ENCODE measurements around the gene ITPKB. TPM values are rescaled to one million over a fixed set of nuclear protein-coding genes. Genes with fewer than 3 reads are reported as not detected.

ITPKB gene
- total and polyA plus RNA-seq, 2 of the 13 experiments (the other 11 are each of a cell fraction or from before 2014, with no cell fraction given) = not detected

DNA sequence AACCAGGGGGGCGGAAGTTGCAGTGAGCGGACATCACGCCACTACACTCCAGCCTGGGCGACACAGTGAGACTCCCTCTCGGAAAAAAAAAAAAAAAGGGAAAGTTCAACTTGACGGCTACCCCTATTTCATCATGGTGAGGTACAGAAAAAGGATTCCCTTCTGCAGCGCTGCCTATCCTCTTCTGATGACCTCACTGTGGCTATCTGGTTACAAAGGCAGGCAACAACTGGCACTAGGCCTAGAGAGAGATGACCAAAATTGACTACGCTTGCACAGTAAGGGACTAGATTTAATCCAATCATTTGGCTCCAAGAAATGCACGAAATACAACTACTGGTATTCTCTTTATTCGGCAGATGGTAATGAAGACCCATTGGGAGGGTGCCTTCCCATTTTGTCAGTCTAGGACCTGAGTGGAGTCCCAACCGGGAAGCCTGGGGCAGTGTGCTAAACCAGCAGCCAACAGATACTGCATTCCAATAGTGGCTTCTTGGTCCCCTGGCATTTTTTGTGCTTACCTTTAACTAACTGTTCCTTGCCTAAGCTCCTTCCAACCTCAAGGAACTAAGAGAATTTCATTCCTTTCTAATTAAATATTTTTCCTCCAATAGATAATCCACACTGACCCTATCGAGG is 36.6 kb downstream of the ITPKB start:
- intact Hi-C loops (cut with micrococcal nuclease; ENCODE audit: unreplicated experiment) (no loop called here), in situ Hi-C loops (cut with HindIII; ENCODE audit: extremely low pct_ligation_motif_present, low pct_unique_long_range_greater_than_20kb) (no loop called here)
- H4K20me1 ChIP-seq (ENCODE audit: insufficient read depth, low read length) = no peaks in the 10 kb centered on the region
- no peaks in the 10 kb centered on the region for H3K9me3 ChIP-seq (ENCODE audit: low read length)
- H3K27me3 ChIP-seq (ENCODE audit: control insufficient read depth in 1 of 2, insufficient read depth in 2 of 2, low read length in 2 of 2) = peaks cover 0 to 35% of the 10 kb centered on the region in 2 experiments; a peak in 2 of 5 replicates
- H3K4me1 ChIP-seq (ENCODE audit: insufficient read depth, low read length) = no peaks in the 10 kb centered on the region
- POLR2A ChIA-PET = no interaction called here
- no peak overlapping the region for H3K9ac ChIP-seq (ENCODE audit: insufficient read depth, low read depth, low read length)
- CTCF ChIA-PET (ENCODE audit: low intra/inter-chr PET ratio, low total read pairs) = no interaction called here
- H3K4me2 ChIP-seq (ENCODE audit: low read depth, low read length) = no peak overlapping the region
- no peak overlapping the region for H2AFZ ChIP-seq (ENCODE audit: low read length)
- no peak overlapping the region for H3K27ac ChIP-seq (ENCODE audit: extremely low read length, insufficient read depth, low read length)
- ATAC-seq (no peak), FAIRE-seq (no peak), DNase-seq (ENCODE audit: low spot score) (no peak)
- TF ChIP-seq FOXK1 (CRISPR knock-in tag; IDR thresholded peaks at IDR 0.05; ENCODE audit: borderline replicate concordance, low read depth) (no peak), ISX (CRISPR knock-in tag; conservative IDR thresholded peaks at IDR 0.05) (no peak), ZNF891 (CRISPR knock-in tag; IDR thresholded peaks at IDR 0.05) (no peak), ZNF234 (CRISPR knock-in tag; conservative IDR thresholded peaks at IDR 0.05) (no peak), GATAD1 (CRISPR knock-in tag; IDR thresholded peaks at IDR 0.05) (no peak), HOXA9 (CRISPR knock-in tag; IDR thresholded peaks at IDR 0.05; ENCODE audit: borderline replicate concordance) (no peak), KLF16 (CRISPR knock-in tag; IDR thresholded peaks at IDR 0.05) (no peak), SRY (CRISPR knock-in tag; IDR thresholded peaks at IDR 0.05) (no peak), MTF1 (CRISPR knock-in tag; IDR thresholded peaks at IDR 0.05) (no peak)
- TF ChIP-seq, protein P1, sequence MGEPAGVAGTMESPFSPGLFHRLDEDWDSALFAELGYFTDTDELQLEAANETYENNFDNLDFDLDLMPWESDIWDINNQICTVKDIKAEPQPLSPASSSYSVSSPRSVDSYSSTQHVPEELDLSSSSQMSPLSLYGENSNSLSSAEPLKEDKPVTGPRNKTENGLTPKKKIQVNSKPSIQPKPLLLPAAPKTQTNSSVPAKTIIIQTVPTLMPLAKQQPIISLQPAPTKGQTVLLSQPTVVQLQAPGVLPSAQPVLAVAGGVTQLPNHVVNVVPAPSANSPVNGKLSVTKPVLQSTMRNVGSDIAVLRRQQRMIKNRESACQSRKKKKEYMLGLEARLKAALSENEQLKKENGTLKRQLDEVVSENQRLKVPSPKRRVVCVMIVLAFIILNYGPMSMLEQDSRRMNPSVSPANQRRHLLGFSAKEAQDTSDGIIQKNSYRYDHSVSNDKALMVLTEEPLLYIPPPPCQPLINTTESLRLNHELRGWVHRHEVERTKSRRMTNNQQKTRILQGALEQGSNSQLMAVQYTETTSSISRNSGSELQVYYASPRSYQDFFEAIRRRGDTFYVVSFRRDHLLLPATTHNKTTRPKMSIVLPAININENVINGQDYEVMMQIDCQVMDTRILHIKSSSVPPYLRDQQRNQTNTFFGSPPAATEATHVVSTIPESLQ (CRISPR knock-in tag; conservative IDR thresholded peaks at IDR 0.05) = no peak
- TF ChIP-seq, protein P2, sequence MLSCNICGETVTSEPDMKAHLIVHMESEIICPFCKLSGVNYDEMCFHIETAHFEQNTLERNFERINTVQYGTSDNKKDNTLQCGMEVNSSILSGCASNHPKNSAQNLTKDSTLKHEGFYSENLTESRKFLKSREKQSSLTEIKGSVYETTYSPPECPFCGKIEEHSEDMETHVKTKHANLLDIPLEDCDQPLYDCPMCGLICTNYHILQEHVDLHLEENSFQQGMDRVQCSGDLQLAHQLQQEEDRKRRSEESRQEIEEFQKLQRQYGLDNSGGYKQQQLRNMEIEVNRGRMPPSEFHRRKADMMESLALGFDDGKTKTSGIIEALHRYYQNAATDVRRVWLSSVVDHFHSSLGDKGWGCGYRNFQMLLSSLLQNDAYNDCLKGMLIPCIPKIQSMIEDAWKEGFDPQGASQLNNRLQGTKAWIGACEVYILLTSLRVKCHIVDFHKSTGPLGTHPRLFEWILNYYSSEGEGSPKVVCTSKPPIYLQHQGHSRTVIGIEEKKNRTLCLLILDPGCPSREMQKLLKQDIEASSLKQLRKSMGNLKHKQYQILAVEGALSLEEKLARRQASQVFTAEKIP (CRISPR knock-in tag; IDR thresholded peaks at IDR 0.05; ENCODE audit: borderline replicate concordance) = no peak
- H3K36me3 ChIP-seq (replicated peaks in 1 of 2; ENCODE audit: control insufficient read depth in 1 of 2, insufficient read depth in 2 of 2, low read length in 2 of 2) = no peaks in the 10 kb centered on the region
- WGBS (ENCODE audit: low lambda C conversion rate) = 79% methylated on average over 11 of the region's 12 CpGs
- no TSS peak for BruUV-seq (replicated peaks)
- H3K79me2 ChIP-seq (ENCODE audit: insufficient read depth, low read length) = no peaks in the 10 kb centered on the region
- no peak overlapping the region for H3K4me3 ChIP-seq (replicated peaks in 1 of 3; ENCODE audit: insufficient read depth in 1 of 3, low read depth in 2 of 3, low read length in 3 of 3)
